H1 (cell line): ENCODE data around the gene SLC25A21. TPM values are rescaled to one million over a fixed set of nuclear protein-coding genes. Genes with fewer than 3 reads are reported as not detected.

Source experiments
- CTCF ChIA-PET: fragments of 300-600 bp; sonication (Branson Sonifier 250); formaldehyde crosslinking; loops from one replicate; lab custom pipeline; 2021; ENCODE audit not compliant: partially characterized antibody; lab: Charles Lee
- POLR2A ChIA-PET: fragments of 300-600 bp; sonication (Branson Sonifier 250); formaldehyde crosslinking; loops from one replicate; lab custom pipeline; 2021; ENCODE audit warnings: inconsistent platforms; ENCODE audit not compliant: partially characterized antibody; lab: Charles Lee
- DNase-seq, 2 experiments: peaks; one replicate each; pipeline versions ENCODE4 v3.0.0 to v3.0.0-alpha.2; 2010 to 2022; ENCODE audit warnings: low spot score in 2 of 2, low read depth in 1 of 2, mixed read lengths in 1 of 2
- FAIRE-seq: peaks from 2 replicates; lab custom pipeline; 2011; peaks lifted over from hg19 to GRCh38; lab: Jason Lieb, UNC
- H2AFZ ChIP-seq: 2 replicates; pipeline ENCODE4 v1.8.1; 2012; ENCODE audit warnings: low read length, inconsistent platforms
- H2AK5ac ChIP-seq: 2 replicates; pipeline ENCODE4 v1.6.1; 2013; ENCODE audit warnings: low read depth, low read length
- H2BK120ac ChIP-seq: replicated peaks from 2 replicates; pipeline ENCODE3; 2013; ENCODE audit warnings: low read depth, low read length, inconsistent platforms
- H2BK12ac ChIP-seq: 2 replicates; pipeline ENCODE4 v1.6.1; 2013; ENCODE audit warnings: low read depth, low read length
- H2BK15ac ChIP-seq: 2 replicates; pipeline ENCODE4 v1.6.1; 2013; ENCODE audit warnings: low read length
- H2BK20ac ChIP-seq: 2 replicates; pipeline ENCODE4 v1.6.1; 2013; ENCODE audit warnings: low read length
- H2BK5ac ChIP-seq: 2 replicates; pipeline ENCODE4 v1.6.1; 2013; ENCODE audit warnings: low read depth, low read length
- H3K14ac ChIP-seq: 2 replicates; pipeline ENCODE4 v1.6.1; 2013; ENCODE audit warnings: inconsistent platforms; ENCODE audit not compliant: insufficient read length
- H3K18ac ChIP-seq: 2 replicates; pipeline ENCODE4 v1.6.1; 2013; ENCODE audit warnings: low read length; ENCODE audit errors: extremely low read depth
- H3K23ac ChIP-seq: 2 replicates; pipeline ENCODE4 v1.6.1; 2013; ENCODE audit warnings: inconsistent platforms; ENCODE audit not compliant: insufficient read length
- H3K23me2 ChIP-seq: 2 replicates; pipeline ENCODE4 v1.6.1; 2013; ENCODE audit warnings: low read depth, low read length
- H3K27ac ChIP-seq: 2 replicates; pipeline ENCODE4 v1.6.1; 2011; ENCODE audit warnings: low read depth, low read length, inconsistent platforms
- H3K27me3 ChIP-seq, 4 experiments: replicated peaks in 1 of 4; 1 replicate in 1 of 4; 2 replicates in 3 of 4; pipeline versions ENCODE4 v1.6.1 to v1.8.1; 2011 to 2013; ENCODE audit warnings: low read length in 3 of 4, mild to moderate bottlenecking in 3 of 4, inconsistent platforms in 2 of 4, mixed read lengths in 2 of 4, moderate library complexity in 1 of 4; ENCODE audit not compliant: control insufficient read depth in 3 of 4, insufficient read depth in 3 of 4; ENCODE audit errors: extremely low read depth in 1 of 4
- H3K36me3 ChIP-seq, 4 experiments: 2 replicates each; pipeline versions ENCODE4 v1.6.1 to v1.8.1; 2011 to 2013; ENCODE audit warnings: mild to moderate bottlenecking in 4 of 4, low read length in 3 of 4, moderate library complexity in 2 of 4, control low read depth in 1 of 4, inconsistent platforms in 1 of 4; ENCODE audit not compliant: insufficient read depth in 4 of 4, control insufficient read depth in 2 of 4
- H3K4ac ChIP-seq: replicated peaks from 2 replicates; pipeline ENCODE3; 2013; ENCODE audit warnings: low read length, low read depth, mixed read lengths, inconsistent platforms; ENCODE audit not compliant: insufficient read length
- H3K4me1 ChIP-seq, 4 experiments: replicated peaks in 1 of 4; 1 replicate in 1 of 4; 2 replicates in 3 of 4; pipeline versions ENCODE4 v1.6.1 to v1.8.1; 2011 to 2013; ENCODE audit warnings: low read length in 3 of 4, inconsistent platforms in 2 of 4, mixed read lengths in 1 of 4; ENCODE audit not compliant: insufficient read depth in 4 of 4, control insufficient read depth in 3 of 4
- H3K4me2 ChIP-seq, 2 experiments: 2 replicates each; pipeline versions ENCODE4 v1.6.1 to v1.8.1; 2011 to 2013; ENCODE audit warnings: low read depth in 2 of 2, low read length in 2 of 2, control low read depth in 1 of 2, inconsistent platforms in 1 of 2, mild to moderate bottlenecking in 1 of 2; ENCODE audit not compliant: insufficient read depth in 1 of 2
- H3K4me3 ChIP-seq, 4 experiments: fragments of 200-600, 300-600 bp in 1 of 4; sonication (generic), shearing (Covaris generic), sonication (Bioruptor Twin) in 1 of 4; 2 replicates each; pipeline versions ENCODE4 v1.5.1 to v1.8.1; 2011 to 2016; ENCODE audit warnings: low read length in 4 of 4, low read depth in 3 of 4, control low read depth in 2 of 4, inconsistent platforms in 2 of 4, mild to moderate bottlenecking in 2 of 4, mixed read lengths in 1 of 4, moderate library complexity in 1 of 4; ENCODE audit not compliant: insufficient read depth in 2 of 4; ENCODE audit errors: extremely low read depth in 1 of 4
- H3K56ac ChIP-seq: replicated peaks from 2 replicates; pipeline ENCODE3; 2013; ENCODE audit warnings: low read depth, mild to moderate bottlenecking, mixed read lengths, low read length, inconsistent platforms; ENCODE audit not compliant: insufficient read length
- H3K79me1 ChIP-seq: 2 replicates; pipeline ENCODE4 v1.6.1; 2013; ENCODE audit warnings: low read depth, low read length, control low read depth
- H3K79me2 ChIP-seq, 2 experiments: 2 replicates each; pipeline versions ENCODE4 v1.6.1 to v1.8.1; 2012 to 2013; ENCODE audit warnings: low read length in 2 of 2, mild to moderate bottlenecking in 2 of 2, inconsistent platforms in 1 of 2; ENCODE audit not compliant: insufficient read depth in 2 of 2, control insufficient read depth in 1 of 2
- H3K9ac ChIP-seq, 4 experiments: replicated peaks in 1 of 4; 1 replicate in 1 of 4; 2 replicates in 3 of 4; pipeline versions ENCODE4 v1.6.1 to v1.8.1; 2011 to 2013; ENCODE audit warnings: low read depth in 3 of 4, low read length in 3 of 4, control low read depth in 2 of 4, mild to moderate bottlenecking in 2 of 4, moderate library complexity in 2 of 4, inconsistent platforms in 1 of 4; ENCODE audit errors: extremely low read depth in 1 of 4
- H3K9me3 ChIP-seq, 2 experiments: 2 replicates each; pipeline versions ENCODE4 v1.6.1 to v1.8.1; 2012 to 2013; ENCODE audit warnings: mild to moderate bottlenecking in 2 of 2, moderate library complexity in 2 of 2, control low read depth in 1 of 2, inconsistent platforms in 1 of 2, low read depth in 1 of 2, low read length in 1 of 2, mixed read lengths in 1 of 2; ENCODE audit not compliant: insufficient read depth in 2 of 2
- H4K20me1 ChIP-seq, 2 experiments: replicated peaks in 1 of 2; 2 replicates each; pipeline versions ENCODE3 to v1.8.1; 2011 to 2013; ENCODE audit warnings: inconsistent platforms in 2 of 2, low read length in 2 of 2, mild to moderate bottlenecking in 1 of 2; ENCODE audit not compliant: insufficient read depth in 2 of 2, control insufficient read depth in 1 of 2
- H4K5ac ChIP-seq: 2 replicates; pipeline ENCODE4 v1.6.1; 2013; ENCODE audit warnings: low read length, low read depth, mixed read lengths, inconsistent platforms; ENCODE audit not compliant: insufficient read length
- H4K8ac ChIP-seq: 2 replicates; pipeline ENCODE4 v1.8.0; 2013; ENCODE audit warnings: mild to moderate bottlenecking, moderate library complexity, low read length, inconsistent platforms; ENCODE audit not compliant: insufficient read depth; ENCODE audit errors: extremely low read depth
- H4K91ac ChIP-seq: replicated peaks from 2 replicates; pipeline ENCODE3; 2013; ENCODE audit warnings: low read length, mixed read lengths, inconsistent platforms; ENCODE audit not compliant: insufficient read length
- FOSL1 ChIP-seq: IDR thresholded peaks from 2 replicates; pipeline ENCODE4 v1.6.1; 2011; ENCODE audit warnings: mild to moderate bottlenecking, low read depth, low read length, moderate library complexity; ENCODE audit not compliant: insufficient read depth
- GABPA ChIP-seq: IDR thresholded peaks from 2 replicates; pipeline ENCODE4 v1.6.1; 2011; ENCODE audit warnings: mild to moderate bottlenecking, low read length, moderate library complexity, borderline replicate concordance; ENCODE audit not compliant: insufficient read depth
- RBBP5 ChIP-seq: IDR thresholded peaks from 2 replicates; pipeline ENCODE4 v1.7.1; 2012; ENCODE audit warnings: low read depth, mild to moderate bottlenecking, inconsistent platforms, low read length, moderate library complexity, borderline replicate concordance
- RXRA ChIP-seq: IDR thresholded peaks from 2 replicates; pipeline ENCODE4 v1.6.1; 2011; ENCODE audit warnings: low read depth, mild to moderate bottlenecking, low read length, moderate library complexity; ENCODE audit not compliant: insufficient read depth
- YY1 ChIP-seq: IDR thresholded peaks from 2 replicates; pipeline ENCODE4 v1.6.1; 2011; ENCODE audit warnings: low read depth, mild to moderate bottlenecking, low read length
- WGBS, 2 experiments: shearing (Covaris generic) in 1 of 2; methylation state at CpG; one replicate each; pipeline versions ENCODE4 v1.1.6 to v1.1.7; 2013 to 2015; ENCODE audit warnings: low lambda C conversion rate in 2 of 2, mixed read lengths in 2 of 2, inconsistent platforms in 1 of 2, low coverage in 1 of 2, missing lambda C conversion rate in 1 of 2; ENCODE audit not compliant: insufficient replicate concordance in 2 of 2, insufficient coverage in 1 of 2, insufficient read length in 1 of 2; ENCODE audit errors: extremely low coverage in 1 of 2, missing lambda C conversion rate in 1 of 2; 5-methylcytosine and 5-hydroxymethylcytosine counted together
- polyA plus RNA-seq, 7 experiments: library from polyadenylated mRNA; depleted of rRNA in 3 of 7; stranded (reverse) in 5 of 7; unstranded in 2 of 7; fragments of >200 nt in 5 of 7; fragments of 200-250 nt in 2 of 7; gene quantifications; 1 replicate in 5 of 7; 2 replicates in 1 of 7; 4 replicates in 1 of 7; pipeline versions ENCODE4 v1.2.1 to v1.2.3, GENCODE V29; 2011 to 2013; ENCODE audit warnings: missing spikeins in 2 of 7, mixed read lengths in 2 of 7
- total RNA-seq: library from RNA; stranded (reverse); fragmentation: NEBNext Ultra II Directional; extraction: Animal tissue kit (Norgen Biotek cat#: 25700); gene quantifications from 2 replicates; pipeline ENCODE4 v1.2.1, GENCODE V29; 2021

Gene SLC25A21
- total and polyA plus RNA-seq, 2 of the 8 experiments (the other 6 are each of a cell fraction or from before 2014, with no cell fraction given), result 6.9 to 15.7 TPM

- TF ChIP-seq FOSL1 (no peak), RXRA (no peak), GABPA (no peak), YY1 (no peak), RBBP5 (no peak)
- CTCF ChIA-PET, result interaction anchor here (1.4 kb wide), 1 partner anchor 300 kb away, joined by 4 read pairs; no protein-coding TSS in a partner anchor
- H3K27ac ChIP-seq, result no peak overlapping the region
Observed at GRCh38 chr14:37047996-37048395, 124.4 kb downstream of the SLC25A21 start.

More at GRCh38 chr14:37047996-37048395, 124.4 kb downstream of the SLC25A21 start:
- Histone ChIP-seq H3K27me3 (no peaks in the 10 kb centered on the region), H3K23ac (no peak overlapping the region), H3K4me2 (no peak overlapping the region), H2BK120ac (no peak overlapping the region), H2AK5ac (no peak overlapping the region), H3K23me2 (no peaks in the 10 kb centered on the region), H3K14ac (no peak overlapping the region), H3K9me3 (no peaks in the 10 kb centered on the region), H3K9ac (no peak overlapping the region), H2BK12ac (no peak overlapping the region), H2BK20ac (no peak overlapping the region), H2BK15ac (no peak overlapping the region), H3K4me3 (no peak overlapping the region), H4K8ac (no peak overlapping the region), H2BK5ac (no peak overlapping the region), H4K20me1 (no peaks in the 10 kb centered on the region), H3K79me2 (no peaks in the 10 kb centered on the region), H4K91ac (no peak overlapping the region), H3K18ac (no peak overlapping the region), H3K79me1 (no peaks in the 10 kb centered on the region), H3K4me1 (no peaks in the 10 kb centered on the region), H3K4ac (no peak overlapping the region), H2AFZ (no peak overlapping the region), H3K36me3 (no peaks in the 10 kb centered on the region), H3K56ac (no peak overlapping the region), H4K5ac (no peak overlapping the region)
- DNase-seq (no peak), FAIRE-seq (no peak)
- POLR2A ChIA-PET, result no interaction called here
- WGBS, 2 experiments, result 85% methylated on average over 4 of the region's 4 CpGs; no CpG with 5 or more reads in 1 of the 2 experiments
